Upper lobe of left lung (tissue), 4 donors: ENCODE results near the gene IFNL2.

Source experiments
- EP300 ChIP-seq, 4 donors: sonication (generic); formaldehyde crosslinking; IDR thresholded peaks; one replicate each; pipeline ENCODE4 v1.5.1; 2017; ENCODE audit warnings: antibody characterized with exemption in 4 of 4, control low read depth in 2 of 4
- POLR2A ChIP-seq, 4 donors: fragments of 450-650 bp; IDR thresholded peaks; one replicate each; pipeline ENCODE4 v1.5.1; 2016 to 2017; ENCODE audit warnings: antibody characterized with exemption in 4 of 4, mild to moderate bottlenecking in 2 of 4
- POLR2AphosphoS5 ChIP-seq, 2 donors: sonication (generic); formaldehyde crosslinking; IDR thresholded peaks; one replicate each; pipeline ENCODE4 v1.5.1; 2017; ENCODE audit warnings: antibody characterized with exemption in 2 of 2
- TF ChIP-seq, protein P1 (sequence below), 6 experiments: fragments of 450-650 bp in 4 of 6; fragments of 200-600 bp in 2 of 6; sonication (generic) in 2 of 6; IDR thresholded peaks; one replicate each; pipeline ENCODE4 v1.5.1; 2016 to 2019; ENCODE audit warnings: antibody characterized with exemption in 6 of 6

DNA sequence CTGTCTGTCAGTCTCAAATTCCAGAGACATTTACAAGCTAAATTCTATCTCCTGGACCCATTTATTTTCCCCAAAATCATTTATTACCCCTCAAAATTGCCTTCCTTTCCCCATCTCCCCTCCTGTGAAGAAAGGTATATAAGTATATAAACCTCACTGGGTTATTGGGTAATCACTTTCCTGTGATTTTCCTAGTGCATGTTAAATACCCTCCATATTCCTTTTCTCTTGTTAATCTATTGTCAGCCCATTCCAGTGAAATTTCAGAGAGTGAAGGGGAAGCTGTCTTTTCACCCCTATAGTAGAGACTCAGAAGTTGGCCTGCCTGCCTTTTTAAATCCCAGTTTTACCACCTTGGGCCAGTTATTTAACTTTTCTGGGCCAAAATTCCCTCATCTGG is 37.9 kb downstream of the IFNL2 start:
- TF ChIP-seq POLR2A (IDR thresholded peaks at IDR 0.05) (no peak), EP300 (IDR thresholded peaks at IDR 0.05) (no peak), POLR2AphosphoS5 (IDR thresholded peaks at IDR 0.05) (no peak)
- TF ChIP-seq, protein P1, sequence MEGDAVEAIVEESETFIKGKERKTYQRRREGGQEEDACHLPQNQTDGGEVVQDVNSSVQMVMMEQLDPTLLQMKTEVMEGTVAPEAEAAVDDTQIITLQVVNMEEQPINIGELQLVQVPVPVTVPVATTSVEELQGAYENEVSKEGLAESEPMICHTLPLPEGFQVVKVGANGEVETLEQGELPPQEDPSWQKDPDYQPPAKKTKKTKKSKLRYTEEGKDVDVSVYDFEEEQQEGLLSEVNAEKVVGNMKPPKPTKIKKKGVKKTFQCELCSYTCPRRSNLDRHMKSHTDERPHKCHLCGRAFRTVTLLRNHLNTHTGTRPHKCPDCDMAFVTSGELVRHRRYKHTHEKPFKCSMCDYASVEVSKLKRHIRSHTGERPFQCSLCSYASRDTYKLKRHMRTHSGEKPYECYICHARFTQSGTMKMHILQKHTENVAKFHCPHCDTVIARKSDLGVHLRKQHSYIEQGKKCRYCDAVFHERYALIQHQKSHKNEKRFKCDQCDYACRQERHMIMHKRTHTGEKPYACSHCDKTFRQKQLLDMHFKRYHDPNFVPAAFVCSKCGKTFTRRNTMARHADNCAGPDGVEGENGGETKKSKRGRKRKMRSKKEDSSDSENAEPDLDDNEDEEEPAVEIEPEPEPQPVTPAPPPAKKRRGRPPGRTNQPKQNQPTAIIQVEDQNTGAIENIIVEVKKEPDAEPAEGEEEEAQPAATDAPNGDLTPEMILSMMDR (IDR thresholded peaks at IDR 0.05), result no peak
